ENCODE measurements around the gene NDUFB6. TPM values are rescaled to one million over a fixed set of nuclear protein-coding genes. Genes with fewer than 3 reads are reported as not detected.

NDUFB6 gene
- total RNA-seq, 4 donors from 2014 or later, result 29.9 to 61.0 (median 41.1) TPM

GRCh38 chr9:32584784-32585183, 11.8 kb upstream of the NDUFB6 start:
- Histone ChIP-seq H3K4me3 (no peak overlapping the region), H3K27ac (no peak overlapping the region), H3K36me3 (no peaks in the 10 kb centered on the region), H3K4me1 (no peaks in the 10 kb centered on the region), H3K9me3 (no peaks in the 10 kb centered on the region), H3K27me3 (peaks cover 11% of the 10 kb centered on the region)
- no peak for DNase-seq (ENCODE audit: low spot score in 2 of 2)
- WGBS, result 30% methylated on average over 2 of the region's 2 CpGs
- TF ChIP-seq POLR2AphosphoS5 (IDR thresholded peaks at IDR 0.05), result no peak
- TF ChIP-seq, protein P1, sequence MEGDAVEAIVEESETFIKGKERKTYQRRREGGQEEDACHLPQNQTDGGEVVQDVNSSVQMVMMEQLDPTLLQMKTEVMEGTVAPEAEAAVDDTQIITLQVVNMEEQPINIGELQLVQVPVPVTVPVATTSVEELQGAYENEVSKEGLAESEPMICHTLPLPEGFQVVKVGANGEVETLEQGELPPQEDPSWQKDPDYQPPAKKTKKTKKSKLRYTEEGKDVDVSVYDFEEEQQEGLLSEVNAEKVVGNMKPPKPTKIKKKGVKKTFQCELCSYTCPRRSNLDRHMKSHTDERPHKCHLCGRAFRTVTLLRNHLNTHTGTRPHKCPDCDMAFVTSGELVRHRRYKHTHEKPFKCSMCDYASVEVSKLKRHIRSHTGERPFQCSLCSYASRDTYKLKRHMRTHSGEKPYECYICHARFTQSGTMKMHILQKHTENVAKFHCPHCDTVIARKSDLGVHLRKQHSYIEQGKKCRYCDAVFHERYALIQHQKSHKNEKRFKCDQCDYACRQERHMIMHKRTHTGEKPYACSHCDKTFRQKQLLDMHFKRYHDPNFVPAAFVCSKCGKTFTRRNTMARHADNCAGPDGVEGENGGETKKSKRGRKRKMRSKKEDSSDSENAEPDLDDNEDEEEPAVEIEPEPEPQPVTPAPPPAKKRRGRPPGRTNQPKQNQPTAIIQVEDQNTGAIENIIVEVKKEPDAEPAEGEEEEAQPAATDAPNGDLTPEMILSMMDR (IDR thresholded peaks at IDR 0.05), result no peak
- no peak for TF ChIP-seq POLR2A (IDR thresholded peaks at IDR 0.05)
- no peak for TF ChIP-seq EP300 (IDR thresholded peaks at IDR 0.05)

DNA sequence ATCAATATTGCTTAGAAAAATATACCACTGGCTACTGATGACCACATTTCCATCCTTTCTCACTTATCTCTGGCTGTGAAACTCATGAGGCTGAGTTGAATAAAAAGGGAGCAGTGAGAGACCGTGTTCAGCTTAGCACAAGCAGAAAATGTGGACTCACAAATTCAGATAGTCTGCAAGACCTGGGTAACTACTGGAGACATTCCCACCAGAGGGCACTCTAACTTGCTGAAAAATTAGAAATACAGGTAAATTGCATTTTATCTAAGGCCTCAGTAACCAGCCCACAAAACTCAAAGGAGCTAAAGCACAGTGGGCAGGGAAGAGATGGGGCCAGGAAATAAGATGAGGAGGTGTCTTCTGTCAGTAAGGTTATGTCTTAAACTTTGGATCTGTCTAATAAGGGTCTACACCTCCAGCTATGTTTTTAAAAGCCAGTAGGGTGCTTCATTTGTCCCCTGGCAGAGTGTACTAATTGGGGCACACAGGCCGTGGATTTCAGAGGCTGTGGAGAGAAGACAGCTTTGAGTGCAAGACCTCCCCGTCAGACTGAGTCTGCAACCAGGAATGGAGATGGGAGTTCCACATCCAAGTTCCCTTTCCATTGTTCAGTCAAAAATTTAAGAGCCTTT, 8.7 kb upstream of the NDUFB6 start:
- no peak overlapping the region for H3K27ac ChIP-seq
- no peaks in the 10 kb centered on the region for H3K9me3 ChIP-seq
- H3K4me3 ChIP-seq, result no peak overlapping the region
- no peak for DNase-seq (ENCODE audit: low spot score in 2 of 2)
- 42% methylated on average over 3 of the region's 3 CpGs for WGBS
- no peak for TF ChIP-seq EP300 (IDR thresholded peaks at IDR 0.05)
- TF ChIP-seq, protein P1 (IDR thresholded peaks at IDR 0.05), result peak in 1 of 2 donors; percentile 6
- TF ChIP-seq POLR2A (IDR thresholded peaks at IDR 0.05), result no peak
- TF ChIP-seq POLR2AphosphoS5 (IDR thresholded peaks at IDR 0.05), result no peak
- H3K36me3 ChIP-seq, result no peaks in the 10 kb centered on the region
- peaks cover 11% of the 10 kb centered on the region for H3K27me3 ChIP-seq
- H3K4me1 ChIP-seq, result no peaks in the 10 kb centered on the region

GRCh38 chr9:32580631-32581300, 7.8 kb upstream of the NDUFB6 start:
- H3K4me3 ChIP-seq, result no peak overlapping the region
- WGBS, result 24% methylated on average over 3 of the region's 3 CpGs
- H3K9me3 ChIP-seq, result no peaks in the 10 kb centered on the region
- DNase-seq (ENCODE audit: low spot score in 2 of 2), result no peak
- H3K27ac ChIP-seq, result no peak overlapping the region
- no peaks in the 10 kb centered on the region for H3K4me1 ChIP-seq
- no peak for TF ChIP-seq POLR2A (IDR thresholded peaks at IDR 0.05)
- TF ChIP-seq, protein P1 (IDR thresholded peaks at IDR 0.05), result no peak
- no peak for TF ChIP-seq POLR2AphosphoS5 (IDR thresholded peaks at IDR 0.05)
- TF ChIP-seq EP300 (IDR thresholded peaks at IDR 0.05), result no peak
- H3K36me3 ChIP-seq, result no peaks in the 10 kb centered on the region
- peaks cover 9% of the 10 kb centered on the region for H3K27me3 ChIP-seq

GRCh38 chr9:32579706-32580331, 6.9 kb upstream of the NDUFB6 start:
- H3K9me3 ChIP-seq, result no peaks in the 10 kb centered on the region
- no peaks in the 10 kb centered on the region for H3K36me3 ChIP-seq
- DNase-seq (ENCODE audit: low spot score in 2 of 2), result peak in 1 of 2 donors; percentile 74
- H3K4me3 ChIP-seq, result no peak overlapping the region
- no peaks in the 10 kb centered on the region for H3K4me1 ChIP-seq
- peaks cover 8% of the 10 kb centered on the region for H3K27me3 ChIP-seq
- TF ChIP-seq, protein P1 (IDR thresholded peaks at IDR 0.05), result peak; percentile 86 to 92
- no peak for TF ChIP-seq POLR2AphosphoS5 (IDR thresholded peaks at IDR 0.05)
- WGBS, result 20% methylated on average over 4 of the region's 4 CpGs
- H3K27ac ChIP-seq, result no peak overlapping the region

DNA sequence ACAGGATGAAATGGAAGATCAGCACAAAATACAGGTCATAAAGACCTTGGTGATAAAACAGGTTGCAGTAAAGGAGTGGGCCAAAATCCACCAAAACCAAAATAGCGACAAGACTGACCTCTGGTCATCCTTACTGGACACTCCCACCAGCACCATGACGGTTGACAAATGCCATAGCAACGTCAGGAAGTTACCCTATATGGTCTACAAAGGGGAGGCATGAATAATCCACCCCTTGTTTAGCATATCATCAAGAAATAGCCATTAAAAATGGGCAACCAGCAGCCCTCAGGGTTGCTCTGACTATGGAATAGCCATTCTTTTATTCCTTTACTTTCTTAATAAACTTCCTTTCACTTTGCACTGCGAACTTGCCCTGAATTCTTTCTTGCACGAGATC, 6.0 kb upstream of the NDUFB6 start:
- Histone ChIP-seq H3K4me1 (no peaks in the 10 kb centered on the region), H3K36me3 (no peaks in the 10 kb centered on the region), H3K9me3 (no peaks in the 10 kb centered on the region), H3K4me3 (no peak overlapping the region), H3K27me3 (peaks cover 5% of the 10 kb centered on the region), H3K27ac (no peak overlapping the region)
- DNase-seq (ENCODE audit: low spot score in 2 of 2), result no peak
- no peak for TF ChIP-seq POLR2AphosphoS5 (IDR thresholded peaks at IDR 0.05)
- WGBS, result 57% methylated on average over 5 of the region's 5 CpGs
